G401 (cell line): ENCODE data around the gene MAGI1. TPM values are rescaled to one million over a fixed set of nuclear protein-coding genes. Genes with fewer than 3 reads are reported as not detected.

Source experiments
- DNase-seq: peaks from one replicate; pipeline ENCODE4 v3.0.0-alpha.2; 2015; ENCODE audit warnings: low spot score
- in situ Hi-C: cut with HindIII; loops from 2 replicates; pipeline ENCODE4 v1.10.0; 2016; ENCODE audit warnings: low sequenced_read_pairs, mixed read lengths
- total RNA-seq: library from RNA; depleted of rRNA; stranded (reverse); fragments of >200 nt; shearing (Covaris generic); gene quantifications from 2 replicates; pipeline ENCODE4 v1.2.3, GENCODE V29; 2014

MAGI1 gene
- total RNA-seq, 1 experiment from 2014 or later: 7.7 TPM

GRCh38 chr3:65761446-65762234 is 277.1 kb downstream of the MAGI1 start:
- no peak for DNase-seq
- in situ Hi-C loops: no loop called here

GRCh38 chr3:65758876-65759598 is 279.7 kb downstream of the MAGI1 start:
- no peak for DNase-seq
- in situ Hi-C loops: no loop called here

DNA sequence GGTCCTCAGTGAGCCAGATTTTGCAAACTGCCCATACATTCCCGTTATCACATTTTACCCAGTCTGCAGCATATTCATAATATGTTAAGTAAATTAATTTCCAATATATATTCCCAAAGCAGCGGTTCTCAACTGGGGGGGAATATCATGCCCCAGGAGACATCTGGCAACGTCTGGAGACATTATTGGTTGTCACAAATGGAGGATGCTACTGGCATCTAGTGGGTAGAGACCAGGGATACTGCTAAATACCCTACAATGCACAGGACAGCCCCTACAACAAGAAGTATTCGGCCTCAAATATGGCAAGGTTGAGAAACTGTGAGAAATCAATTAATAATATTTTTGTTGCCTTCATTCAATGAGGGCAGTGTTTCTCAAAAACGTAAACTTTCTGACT is 280.3 kb downstream of the MAGI1 start:
- in situ Hi-C loops: no loop called here
- no peak for DNase-seq

DNA sequence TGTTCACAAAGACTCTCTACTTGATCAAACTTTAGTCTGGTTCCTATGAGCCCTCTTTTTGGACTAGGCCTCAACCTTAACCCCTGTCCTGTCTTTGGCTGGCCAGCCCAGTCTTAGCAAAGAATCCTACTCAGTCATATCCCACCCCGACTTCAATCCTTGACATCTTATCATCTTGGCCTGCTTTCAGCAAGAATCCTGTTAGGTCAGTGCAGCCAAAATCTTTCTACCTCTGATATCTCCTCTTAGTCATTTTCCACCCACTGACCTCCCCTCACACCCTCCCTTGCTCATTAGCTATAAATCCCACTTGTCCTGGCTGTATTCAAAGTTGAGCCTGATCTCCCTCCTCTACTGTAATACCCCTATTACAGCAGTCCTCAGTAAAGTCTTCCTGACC is 286.1 kb downstream of the MAGI1 start:
- no peak for DNase-seq
- in situ Hi-C loops: no loop called here

GRCh38 chr3:65751123-65751700 is 287.5 kb downstream of the MAGI1 start:
- in situ Hi-C loops: no loop called here

DNA sequence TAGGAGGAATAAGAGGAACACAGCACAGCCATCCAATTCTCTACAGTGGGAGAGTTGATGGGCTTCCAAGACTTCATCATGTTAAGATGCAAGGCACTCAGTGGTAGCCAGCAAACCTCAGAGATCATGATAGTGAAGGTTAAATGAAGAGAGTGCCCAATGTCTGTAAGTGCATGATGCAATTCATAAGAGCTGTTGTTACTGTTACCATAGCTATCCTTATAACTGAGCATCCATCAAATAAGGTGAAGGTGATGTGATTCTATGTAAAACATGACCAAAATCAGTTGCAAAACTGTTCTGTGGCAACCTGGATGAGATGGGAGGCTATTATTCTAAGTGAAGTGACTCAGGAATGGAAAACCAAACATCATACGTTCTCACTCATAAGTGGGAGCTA is 289.7 kb downstream of the MAGI1 start:
- in situ Hi-C loops: no loop called here
- DNase-seq: no peak

More at GRCh38 chr3:65751123-65751700, 287.5 kb downstream of the MAGI1 start:
- DNase-seq: peak; percentile 52

DNA sequence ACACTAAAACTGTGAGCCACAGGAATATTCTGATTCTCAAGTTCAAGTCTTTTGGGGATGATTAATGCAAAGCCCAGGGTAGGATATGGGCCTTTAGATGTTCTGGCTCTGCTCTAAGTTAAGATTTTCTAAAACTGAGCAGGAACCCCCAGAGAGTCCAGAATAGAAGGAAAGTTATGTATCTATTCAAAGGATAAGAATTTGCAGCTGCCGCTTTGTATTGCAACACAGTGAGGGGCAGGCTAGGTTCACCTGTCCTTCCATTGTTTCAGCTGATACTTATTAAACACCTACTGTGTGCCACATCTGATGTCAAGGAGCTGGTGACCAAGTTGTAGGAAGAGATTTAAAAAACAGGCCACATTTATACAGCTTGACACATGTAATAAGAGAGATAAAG is 290.4 kb downstream of the MAGI1 start:
- in situ Hi-C loops: no loop called here
- no peak for DNase-seq

GRCh38 chr3:65746848-65747247 is 291.9 kb downstream of the MAGI1 start:
- in situ Hi-C loops: no loop called here

GRCh38 chr3:65745306-65745705 is 293.4 kb downstream of the MAGI1 start:
- in situ Hi-C loops: no loop called here
- peak; percentile 83 for DNase-seq

More at GRCh38 chr3:65746848-65747247, 291.9 kb downstream of the MAGI1 start:
- DNase-seq: peak; percentile 21

DNA sequence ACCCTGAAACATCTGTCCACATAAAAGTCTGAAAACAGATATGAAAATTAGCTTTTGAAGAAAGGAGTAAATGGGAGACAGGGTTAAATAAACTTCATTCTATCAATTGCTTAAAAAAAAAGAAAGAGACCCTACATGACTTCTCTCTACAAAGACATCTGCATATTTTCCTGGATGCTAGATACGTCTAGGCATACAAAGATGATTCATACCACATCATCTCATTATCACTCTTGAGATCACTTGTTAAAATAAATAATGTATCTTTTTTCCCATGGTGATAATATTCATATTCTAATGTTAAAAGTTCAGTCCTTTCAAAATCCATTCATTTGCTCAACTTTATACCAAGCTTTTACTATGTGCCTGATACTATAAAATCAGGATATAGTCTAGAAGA is 295.8 kb downstream of the MAGI1 start:
- in situ Hi-C loops: no loop called here
- DNase-seq: no peak

GRCh38 chr3:65741540-65741939 is 297.2 kb downstream of the MAGI1 start:
- in situ Hi-C loops: no loop called here
- DNase-seq: no peak

DNA sequence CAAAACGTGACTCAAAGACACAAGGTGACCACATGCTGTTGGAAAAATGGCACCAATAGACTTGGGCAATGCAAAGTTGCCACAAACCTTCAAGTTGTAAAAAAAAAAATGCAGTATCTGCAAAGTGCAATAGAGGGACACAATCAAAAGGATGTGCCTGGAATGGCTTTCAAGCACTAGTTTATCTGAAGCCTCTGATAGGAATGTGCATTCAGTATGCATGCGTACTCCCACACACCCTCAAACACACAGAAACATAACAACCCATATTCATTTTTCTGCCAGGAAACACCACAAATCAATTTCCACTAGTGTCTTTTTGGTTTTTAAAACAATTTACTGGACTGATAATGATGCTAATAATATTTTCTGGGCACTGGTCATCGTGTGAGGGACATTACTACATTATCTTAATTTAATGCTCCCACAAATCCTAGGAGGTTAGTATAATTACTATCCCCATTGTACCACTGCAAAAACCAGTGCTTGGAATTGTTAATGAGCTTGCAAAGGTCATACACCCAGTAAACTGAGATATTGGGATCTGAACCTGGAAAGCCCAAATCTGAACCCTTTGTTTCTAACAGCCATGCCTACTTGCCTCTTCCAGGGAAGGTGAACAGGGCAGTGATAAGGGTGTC is 298.7 kb downstream of the MAGI1 start:
- in situ Hi-C loops: no loop called here
- no peak for DNase-seq

DNA sequence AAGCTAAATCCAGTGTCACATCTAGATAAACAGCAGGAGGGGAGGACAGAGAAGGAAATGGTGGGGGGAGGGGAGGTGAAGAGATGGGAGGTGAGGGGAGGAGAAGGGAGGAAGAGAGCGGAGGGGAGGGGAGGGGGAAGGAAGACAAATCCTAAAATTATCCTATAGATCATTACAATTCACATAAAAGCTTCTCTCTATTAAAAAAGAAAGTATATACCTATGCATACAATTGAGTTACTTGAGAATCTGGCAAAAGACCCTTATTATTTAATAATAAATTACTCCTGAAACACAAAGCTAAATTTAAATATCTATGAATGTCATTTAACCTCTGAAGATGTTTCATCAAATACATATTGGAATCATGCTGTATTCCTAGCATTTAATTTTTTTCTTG is 303.9 kb downstream of the MAGI1 start:
- in situ Hi-C loops: no loop called here
- no peak for DNase-seq

DNA sequence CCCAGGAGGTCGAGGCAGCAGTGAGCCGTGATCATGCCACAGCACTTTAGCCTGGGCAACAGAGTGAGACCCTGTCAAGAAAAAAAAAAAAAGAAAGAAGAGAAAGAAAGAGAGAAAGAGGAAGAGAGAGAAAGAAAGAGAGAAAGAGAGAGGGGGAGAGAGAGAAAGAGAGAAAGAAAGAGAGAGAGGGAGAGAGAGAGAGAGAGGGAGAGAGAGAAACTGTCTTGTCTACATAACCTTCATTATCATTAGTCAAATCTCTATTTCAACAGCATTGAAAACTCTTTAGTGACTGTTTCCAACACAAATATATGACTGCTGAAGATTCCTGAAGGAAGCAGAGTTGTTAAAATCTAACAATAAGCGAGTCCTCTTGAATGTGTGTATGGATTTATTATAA is 304.3 kb downstream of the MAGI1 start:
- in situ Hi-C loops: no loop called here
- no peak for DNase-seq

DNA sequence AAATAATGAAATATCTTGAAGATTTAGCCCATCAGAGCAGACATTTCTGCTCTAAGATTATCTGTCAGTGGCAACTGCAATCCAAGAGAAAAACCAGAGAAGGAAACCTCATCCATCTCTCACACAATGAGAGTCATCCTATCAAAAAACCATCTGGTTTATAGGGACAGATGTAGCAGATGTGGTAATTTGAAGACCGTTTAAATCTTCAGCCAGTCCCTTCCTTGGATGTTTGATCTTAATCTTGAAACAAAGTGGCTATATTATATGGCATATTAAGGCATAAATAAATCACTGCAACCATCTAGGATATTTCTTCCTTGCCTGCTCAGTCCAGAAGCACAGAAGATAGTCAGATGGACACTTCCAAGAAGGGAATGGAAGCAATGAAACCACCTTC is 305.3 kb downstream of the MAGI1 start:
- DNase-seq: no peak
- in situ Hi-C loops: no loop called here

DNA sequence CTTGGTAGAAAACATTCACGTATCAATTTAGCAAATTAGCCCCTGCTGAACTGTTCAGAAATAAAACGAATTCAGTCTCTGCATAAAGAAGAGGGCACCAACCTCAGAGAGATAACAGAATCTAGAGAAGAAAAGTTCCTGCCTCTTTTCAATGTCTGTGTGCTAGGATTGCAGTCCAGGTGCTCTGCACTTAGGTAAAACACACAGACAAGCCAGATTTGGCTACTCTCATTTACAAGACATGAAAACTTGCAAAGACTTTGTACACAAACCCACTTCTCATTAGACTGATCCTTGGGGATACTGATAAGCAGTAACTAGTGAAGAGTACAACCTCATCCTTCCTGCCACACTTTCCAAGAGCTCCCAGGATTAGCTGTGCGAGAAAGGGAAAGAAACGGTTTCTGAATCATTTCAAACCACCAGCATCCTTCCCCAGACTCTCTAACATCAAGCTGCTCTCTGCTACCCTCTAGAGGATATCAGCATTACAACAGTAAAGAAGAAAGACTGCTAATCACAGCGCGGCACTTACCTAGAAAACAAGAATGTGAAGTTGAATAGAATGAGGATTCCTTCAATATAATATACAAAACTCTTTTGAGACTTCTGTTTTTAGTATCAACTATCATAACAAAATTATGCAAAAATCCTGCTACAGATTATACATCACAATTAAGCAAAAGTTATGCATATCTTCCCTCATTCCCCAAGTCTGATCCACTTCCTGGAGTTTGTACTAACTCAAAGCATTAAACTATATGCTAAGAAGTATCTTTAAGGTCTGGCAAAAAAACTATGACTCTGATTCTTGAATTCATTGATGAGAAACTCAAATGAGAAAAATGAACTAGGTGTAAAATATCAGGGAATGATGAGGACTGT is 306.4 kb downstream of the MAGI1 start:
- in situ Hi-C loops: no loop called here
- peak; percentile 87 for DNase-seq

- in situ Hi-C loops: no loop called here
- no peak for DNase-seq
Measured at GRCh38 chr3:65730449-65730848, 308.3 kb downstream of the MAGI1 start.

GRCh38 chr3:65729973-65730372 is 308.7 kb downstream of the MAGI1 start:
- in situ Hi-C loops: no loop called here
- DNase-seq: no peak

DNA sequence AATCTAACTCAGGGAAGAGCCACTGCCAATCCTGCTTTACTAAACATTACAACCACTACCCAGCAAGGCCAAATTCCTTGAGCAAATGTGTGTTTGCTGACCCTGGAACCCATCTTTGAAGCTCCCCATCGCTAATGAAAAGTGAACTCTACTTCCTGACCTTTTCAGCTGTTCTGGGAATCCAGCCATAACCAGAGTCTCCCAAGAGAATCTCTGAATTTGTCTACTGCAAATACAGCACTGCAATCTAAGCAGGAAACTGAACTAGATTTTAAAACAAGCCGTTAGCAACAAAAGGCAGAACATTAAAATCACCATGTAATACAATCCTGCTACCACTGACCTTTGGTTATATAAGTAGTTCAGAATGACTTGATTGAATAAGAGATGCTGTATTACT is 309.2 kb downstream of the MAGI1 start:
- in situ Hi-C loops: no loop called here
- DNase-seq: peak; percentile 22
